HG02642 (cell line): Measurements from ENCODE around the gene ASTN2.
A peak's percentile ranks its signal among the peaks of the same experiment; 100 is the strongest.
"Not testable (repeated sequence)": the region's sequence is repeated elsewhere in the genome, so short reads cannot be mapped to it uniquely, and the experiment has no call there.

Source experiments
- ATAC-seq: cut with Tn5 transposase; IDR thresholded peaks from one replicate; pipeline ENCODE4 v1.9.1; 2021; ENCODE audit warnings: mild to moderate bottlenecking; ENCODE audit not compliant: unreplicated experiment, poor library complexity

ASTN2 gene

DNA sequence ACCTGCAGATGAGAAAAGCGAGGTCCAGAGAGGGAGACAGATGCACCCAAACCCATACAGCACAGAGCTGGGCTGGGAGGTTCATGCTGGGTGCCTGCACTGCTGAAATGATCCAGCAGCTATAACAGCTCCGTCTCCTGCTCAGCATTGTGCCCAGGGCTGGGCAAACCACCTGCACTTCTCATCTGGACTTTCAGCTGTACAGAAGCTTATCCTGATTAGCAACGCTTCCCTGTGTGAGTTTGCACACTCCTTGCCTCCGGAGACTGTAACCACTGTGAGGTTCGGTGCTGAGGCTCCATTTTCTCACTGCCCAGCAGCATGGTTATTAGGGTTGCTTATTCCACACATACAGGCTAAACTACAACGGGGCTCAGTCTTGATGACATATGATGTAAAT, 326.1 kb downstream of the ASTN2 start:
- no peak for ATAC-seq

DNA sequence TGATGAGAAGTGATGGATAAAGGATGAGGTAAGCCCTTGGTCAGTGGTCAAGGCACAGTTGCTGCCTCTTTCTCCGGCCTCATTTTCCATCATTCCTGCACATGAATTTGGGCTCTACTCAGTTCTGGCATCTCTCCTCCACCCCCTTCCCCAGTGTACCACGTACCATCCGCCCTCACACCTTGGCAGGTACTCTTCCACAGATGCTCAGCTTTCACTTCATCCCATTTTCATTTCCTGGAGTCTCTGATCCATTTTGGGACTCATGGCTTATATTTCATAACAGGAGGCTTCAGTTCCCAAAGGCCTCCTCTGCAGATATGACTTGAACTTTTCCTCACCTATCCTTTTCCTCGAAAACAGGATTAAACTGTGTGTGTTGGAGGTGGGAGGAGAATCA, 326.7 kb downstream of the ASTN2 start:
- ATAC-seq, result no peak

DNA sequence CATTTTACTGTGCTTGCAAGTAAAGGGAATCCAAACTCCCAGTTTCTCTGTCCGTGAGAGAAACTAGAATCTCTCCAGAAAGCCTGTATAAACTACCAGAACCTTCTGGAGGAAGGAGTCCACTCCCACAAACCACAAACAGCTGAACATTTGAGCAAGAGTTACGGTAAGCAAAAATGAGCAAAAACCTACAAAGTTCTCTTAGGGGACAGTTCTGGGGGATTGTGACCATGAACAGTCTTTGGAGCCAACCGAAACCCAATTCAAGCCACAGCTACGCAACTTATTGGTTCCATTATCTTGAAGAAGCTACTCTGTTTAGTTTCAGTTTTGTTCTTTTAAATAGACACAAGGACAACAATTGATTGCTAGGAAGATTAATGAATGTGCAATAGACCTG, 330.6 kb downstream of the ASTN2 start:
- ATAC-seq, result no peak

DNA sequence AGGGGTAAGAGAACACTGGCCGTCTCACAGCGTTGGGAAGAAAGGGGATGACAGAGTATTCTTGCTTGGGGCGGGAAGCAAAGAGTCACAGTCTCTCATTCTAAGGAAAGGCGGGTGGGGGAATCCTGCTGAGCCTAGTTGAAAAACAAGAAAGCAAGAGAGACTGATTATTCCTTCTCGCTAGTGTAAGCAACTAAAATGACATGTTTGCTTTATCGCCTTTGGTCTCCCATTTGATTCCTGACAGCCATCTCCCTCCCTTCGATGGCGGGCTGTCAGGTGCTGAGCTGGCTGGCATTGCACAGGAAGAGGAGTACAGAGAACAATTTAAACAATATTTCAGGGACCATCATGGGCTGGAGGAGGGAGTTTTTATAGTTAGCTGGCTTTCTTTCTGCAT, 331.3 kb downstream of the ASTN2 start:
- ATAC-seq, result no peak

DNA sequence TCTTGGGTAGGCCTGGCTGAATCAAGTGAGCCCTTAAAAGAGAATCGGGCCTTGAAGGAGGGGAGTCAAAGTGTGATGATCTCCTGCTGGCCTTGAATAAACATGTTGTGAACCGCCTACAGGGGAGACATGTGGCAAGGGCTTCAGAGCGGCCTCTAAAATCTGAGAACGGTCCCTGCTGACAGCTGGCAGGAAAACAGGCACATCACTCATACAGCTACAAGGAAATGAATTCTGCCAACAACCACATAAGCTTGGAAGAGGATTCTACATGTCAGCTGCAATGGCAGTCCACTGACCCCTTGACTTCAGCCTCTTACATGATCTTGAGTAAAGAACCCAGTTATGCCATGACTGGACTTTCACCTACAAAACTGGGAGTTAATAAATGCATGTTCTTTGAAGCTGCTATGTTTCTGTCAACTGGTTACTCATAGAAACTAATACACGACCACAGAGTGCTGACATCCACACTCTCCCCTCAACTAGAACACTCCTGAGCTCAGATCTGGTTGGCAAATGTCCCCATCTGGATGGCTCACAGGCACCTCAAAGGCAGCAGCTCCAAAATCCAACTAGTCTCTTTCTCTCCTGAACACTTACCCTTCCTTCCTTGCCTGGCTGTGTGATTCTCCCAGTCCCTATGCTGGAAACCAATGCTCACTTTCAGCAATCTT, 333.1 kb downstream of the ASTN2 start:
- no peak for ATAC-seq

DNA sequence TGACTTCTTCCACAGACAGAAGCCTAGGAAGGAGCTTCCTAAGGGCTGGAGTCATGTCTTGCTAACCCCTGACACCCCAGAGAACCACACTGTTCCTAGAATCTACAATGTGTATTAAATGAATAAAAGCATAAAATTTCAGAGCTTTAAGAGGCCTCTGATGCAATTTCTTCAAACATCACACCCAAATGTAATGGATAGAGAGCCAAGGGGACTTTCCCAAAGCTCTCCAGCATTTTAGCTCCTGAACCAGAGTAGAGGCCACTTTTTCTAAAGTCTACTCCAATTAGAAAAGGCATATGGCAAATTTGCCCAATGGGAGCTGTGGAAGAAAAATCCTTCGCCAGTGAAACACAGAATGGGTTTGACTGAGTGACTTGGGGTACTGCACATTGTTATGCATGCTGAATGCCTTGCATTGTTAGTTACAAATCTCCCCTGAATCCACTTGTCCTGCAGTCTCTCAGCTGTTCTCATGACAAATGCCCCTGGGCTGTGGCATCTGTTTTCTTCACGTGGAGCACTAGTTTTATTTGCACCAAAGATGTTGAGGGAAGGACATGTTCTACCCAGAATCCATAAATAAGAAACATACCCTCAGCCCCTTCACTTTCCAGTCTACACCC, 334.0 kb downstream of the ASTN2 start:
- no peak for ATAC-seq

DNA sequence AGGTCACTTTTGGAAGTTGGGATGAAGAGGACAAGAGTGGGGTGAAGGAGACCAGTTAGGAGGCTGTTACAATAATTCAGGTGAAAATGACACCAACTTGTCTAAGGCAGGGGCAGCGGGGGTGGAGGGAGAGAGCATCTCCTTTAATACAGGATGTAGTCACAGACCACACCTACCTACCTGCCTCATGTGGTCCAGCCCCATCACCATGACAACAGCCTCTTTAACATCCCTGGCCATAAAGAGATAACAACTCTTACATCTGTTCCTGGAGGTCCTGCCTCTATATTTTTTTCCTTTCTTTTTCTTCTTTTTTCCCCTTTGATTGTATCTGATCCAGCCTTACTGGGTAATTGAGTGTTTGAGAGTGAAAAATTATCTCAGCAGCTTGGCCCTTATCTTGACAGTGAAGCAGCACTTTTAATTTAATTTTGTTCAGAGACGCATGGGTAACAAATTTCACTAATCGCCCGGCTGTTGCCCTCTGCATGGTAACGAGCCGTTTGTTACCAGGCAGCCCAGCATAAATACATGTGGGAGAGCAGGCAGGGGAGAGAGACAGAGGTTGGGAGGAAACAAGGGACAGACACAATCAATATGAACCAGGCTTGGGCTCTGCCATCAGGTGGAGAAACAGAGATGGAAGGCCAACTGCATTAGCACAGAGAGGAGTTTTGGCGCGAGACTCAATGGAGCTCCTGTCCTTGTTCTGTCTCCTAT, 338.1 kb downstream of the ASTN2 start:
- ATAC-seq, result no peak

DNA sequence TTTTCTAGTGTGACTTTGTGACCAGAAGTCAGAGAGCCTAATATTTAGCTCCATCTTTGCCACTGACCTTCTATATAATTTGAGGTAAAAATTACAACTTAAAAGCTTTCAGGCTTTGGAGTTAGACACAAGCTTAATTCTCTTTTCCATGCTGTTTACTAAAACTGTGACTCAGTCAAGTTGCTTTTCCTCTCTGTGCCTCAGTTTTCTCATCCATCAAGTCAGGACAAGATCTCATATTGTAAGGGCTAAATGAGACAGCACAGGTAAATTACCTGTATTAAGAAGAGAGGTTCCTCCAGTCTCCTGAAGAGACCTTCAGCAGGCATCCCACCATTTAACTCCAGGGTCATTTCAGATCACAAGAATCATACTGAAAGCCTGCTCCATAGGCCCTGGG, 339.2 kb downstream of the ASTN2 start:
- ATAC-seq, result no peak

DNA sequence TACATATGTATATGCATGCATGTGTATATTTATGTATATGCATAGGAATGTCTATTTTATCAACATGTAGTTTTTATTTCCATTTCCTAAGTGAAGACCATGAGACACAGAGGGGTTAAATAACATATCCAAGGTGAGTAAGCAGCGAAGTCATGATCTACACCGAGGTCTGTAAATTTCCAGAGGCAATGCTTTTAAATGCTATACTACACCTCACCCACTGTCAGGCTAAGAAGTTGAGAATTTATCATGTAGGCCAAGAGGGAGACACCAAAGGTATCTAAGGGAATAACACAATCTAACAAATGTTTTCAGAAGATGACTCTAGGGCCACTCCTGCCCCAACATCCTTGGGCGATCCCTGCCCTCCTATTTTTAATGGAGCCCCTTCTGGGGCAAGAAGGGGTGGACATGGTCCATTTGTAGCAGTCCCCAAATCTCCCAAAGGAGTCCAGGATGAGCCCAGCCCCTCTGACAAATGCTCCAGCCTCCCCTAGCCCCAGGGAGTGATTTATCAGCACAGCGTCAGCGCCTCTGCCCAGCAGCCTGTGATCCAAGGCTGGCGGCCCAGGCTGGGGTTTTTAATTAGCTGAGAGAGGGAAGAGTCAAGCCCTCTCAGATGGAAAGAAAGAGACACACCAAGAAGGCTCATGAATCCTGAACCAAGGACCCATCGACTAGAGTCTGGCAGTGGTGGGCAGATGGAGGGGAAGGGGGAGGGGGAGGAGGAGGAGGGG, 339.9 kb downstream of the ASTN2 start:
- ATAC-seq, result no peak

DNA sequence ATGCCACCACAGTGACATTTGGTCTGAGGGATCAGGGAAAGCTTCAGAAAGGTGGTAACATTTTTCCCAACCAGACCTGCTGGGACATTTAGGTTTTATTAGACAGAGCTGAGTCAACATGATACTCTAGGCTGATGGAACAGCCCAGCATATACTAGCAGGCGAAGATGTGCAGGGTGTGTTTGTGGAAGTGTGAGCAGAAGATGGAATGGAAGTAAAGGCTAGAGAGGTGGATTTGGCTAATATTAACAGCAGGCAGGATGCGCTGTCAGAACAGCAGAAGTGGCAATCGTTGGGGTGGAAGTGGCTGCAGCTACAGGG, 340.6 kb downstream of the ASTN2 start:
- no peak for ATAC-seq

DNA sequence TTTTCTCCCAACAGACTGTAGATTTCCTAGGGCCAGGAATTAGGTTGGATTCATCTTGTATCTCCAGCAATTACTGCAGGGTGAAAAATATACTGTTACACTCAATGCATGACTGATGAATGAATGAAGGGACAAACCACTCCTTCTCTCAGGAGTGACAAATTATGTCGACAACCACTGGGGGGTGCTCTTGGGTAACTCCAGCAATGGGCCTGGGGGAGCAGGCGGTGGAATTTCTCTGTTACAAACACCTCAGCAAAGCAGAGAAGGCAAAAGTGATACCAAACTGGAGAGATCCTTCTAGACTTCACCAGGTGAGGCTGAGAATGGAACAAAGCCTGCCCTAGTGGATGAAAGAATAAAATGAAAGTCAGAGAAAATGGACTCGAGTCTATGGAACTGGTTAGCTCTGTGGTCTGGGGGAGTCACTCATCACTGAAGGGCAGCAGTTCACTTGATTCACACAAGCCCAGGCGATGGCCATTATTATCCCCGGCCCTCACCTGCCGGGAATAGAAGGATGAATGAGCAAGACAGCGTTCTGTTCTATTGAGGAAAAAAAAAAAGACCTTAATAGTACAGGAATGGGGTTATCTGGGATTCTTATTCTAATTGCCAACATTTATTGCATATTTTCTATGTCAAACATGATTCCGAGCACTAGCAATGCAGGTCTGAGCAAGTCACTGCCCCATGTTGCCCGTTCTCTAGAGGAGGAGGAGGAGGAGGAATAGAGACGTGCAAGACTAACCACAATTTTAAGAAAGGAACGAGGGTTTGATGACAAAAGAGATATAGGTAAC, 341.1 kb downstream of the ASTN2 start:
- ATAC-seq, result no peak

DNA sequence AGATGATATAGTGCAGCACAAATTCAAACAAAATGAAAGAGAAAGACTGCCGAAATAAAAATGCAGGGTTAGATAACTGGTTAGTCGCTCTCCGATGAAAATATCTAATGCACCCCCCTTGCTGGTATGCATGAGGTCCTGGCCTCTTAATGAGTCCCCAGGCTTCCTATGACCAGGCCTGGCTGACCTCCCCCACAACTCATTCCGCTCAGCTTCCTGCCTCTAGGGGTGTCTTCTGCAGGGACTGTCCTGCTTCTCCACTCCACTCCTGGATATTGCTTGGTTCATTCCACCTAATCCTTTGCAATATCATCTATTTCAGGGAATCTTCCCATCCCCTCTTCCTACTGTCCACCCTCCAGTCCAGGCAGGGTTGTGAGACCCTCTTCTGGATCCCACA, 341.8 kb downstream of the ASTN2 start:
- no peak for ATAC-seq

DNA sequence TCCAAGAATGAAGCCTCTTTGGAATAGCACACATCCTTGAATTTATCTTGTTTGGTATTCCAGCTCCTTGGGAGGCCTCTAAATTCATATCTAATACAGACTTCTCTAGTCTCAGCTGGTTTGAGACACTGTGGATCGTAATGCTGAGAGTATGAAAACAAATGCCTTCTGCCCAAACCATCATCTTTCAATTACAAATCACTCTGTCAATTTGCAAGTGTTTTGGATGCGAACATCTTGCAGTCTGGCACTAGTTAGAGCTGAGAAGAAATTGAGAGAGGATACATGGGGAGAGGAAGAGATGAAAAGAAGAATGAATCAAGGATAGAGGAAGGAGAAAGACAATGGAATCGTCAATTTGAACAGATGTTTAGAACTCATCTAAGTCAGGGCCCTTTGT, 342.6 kb downstream of the ASTN2 start:
- ATAC-seq, result no peak

DNA sequence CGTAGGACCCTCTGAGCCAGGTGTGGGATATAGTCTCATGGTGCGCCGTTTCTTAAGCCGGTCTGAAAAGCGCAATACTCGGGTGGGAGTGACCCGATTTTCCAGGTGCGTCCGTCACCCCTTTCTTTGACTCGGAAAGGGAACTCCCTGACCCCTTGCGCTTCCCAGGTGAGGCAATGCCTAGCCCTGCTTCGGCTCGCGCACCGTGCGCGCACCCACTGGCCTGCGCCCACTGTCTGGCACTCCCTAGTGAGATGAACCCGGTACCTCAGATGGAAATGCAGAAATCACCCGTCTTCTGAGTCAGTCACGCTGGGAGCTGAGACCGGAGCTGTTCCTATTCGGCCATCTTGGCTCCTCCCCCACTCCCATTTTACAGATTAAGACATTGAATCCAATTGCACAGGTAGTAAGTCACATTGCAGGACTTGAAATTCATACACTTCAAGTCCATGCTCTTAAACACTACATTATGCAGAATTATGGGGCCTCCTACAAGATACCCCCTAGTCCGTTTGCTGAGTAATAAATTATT, 343.1 kb downstream of the ASTN2 start:
- ATAC-seq, result not testable (repeated sequence)

DNA sequence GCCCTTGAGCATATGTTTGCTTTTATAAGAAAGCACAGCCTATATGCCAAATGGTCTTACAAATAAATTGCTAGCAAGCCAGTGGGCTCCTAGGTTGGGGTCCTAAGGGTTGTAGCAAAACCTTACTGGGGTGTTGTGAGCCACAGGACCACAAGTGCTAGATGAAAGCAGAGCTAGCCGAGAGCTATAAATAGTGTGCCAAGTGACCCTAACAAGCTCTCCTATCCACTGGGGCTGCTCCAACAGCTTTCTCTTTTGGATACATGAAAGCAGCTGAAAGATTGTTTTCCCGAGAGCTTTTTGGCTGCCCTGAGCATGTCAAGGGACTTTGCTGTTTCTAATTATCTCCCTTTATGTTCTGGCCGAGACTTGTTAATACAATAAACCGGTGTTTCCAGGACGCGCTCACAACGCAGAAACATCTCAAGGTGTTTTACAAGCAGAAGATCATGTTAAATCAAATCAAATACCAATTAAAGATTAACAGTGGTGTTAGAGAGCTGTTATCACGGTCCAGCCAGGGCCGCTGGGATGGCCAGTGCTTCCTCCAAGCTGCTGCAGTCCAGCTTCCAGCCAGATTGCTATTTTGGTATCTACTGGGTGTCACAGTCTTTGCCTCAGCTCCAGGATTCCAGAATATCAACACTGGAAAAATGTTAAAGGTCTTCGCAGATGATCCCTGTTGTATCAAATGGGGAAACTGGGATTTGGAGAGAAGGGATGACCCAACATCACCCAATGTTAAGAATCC, 351.0 kb downstream of the ASTN2 start:
- ATAC-seq, result no peak

DNA sequence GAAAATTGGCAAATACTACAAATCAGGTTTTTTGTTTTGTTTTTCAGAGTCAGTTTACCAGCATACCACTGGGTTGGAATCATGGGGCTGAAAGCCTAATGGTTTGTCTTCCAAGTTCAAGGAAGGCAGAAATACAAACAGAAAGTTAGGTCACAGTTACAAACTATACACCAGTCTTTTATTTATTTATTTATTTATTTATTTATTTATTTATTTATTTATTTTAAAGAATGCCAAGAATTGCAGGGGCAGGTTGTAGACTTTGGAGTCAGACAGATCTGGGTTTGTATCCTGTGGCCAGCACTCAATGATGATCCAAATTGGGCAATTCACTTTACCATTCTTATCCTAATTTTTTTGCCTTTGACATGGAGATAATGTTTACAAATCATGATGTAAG, 353.9 kb downstream of the ASTN2 start:
- no peak for ATAC-seq

DNA sequence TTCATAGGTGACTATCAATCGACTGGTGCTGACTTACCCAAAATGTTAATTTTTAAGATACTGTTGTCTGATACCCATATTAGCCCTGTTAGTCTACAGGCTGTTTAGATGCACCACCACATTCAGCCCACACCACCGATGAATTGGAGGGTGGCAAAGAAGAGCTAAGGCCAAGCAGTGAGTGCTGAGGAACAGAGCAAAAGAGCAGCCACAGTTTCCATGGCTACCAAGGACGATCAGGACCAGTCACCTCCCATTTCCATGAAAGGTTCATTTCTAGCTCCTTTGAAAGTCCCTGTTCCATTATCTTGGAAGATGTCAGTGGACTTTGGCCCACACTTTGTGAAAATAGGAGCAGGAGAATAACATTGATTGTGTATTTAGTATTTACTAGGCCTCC, 364.9 kb downstream of the ASTN2 start:
- ATAC-seq, result no peak

DNA sequence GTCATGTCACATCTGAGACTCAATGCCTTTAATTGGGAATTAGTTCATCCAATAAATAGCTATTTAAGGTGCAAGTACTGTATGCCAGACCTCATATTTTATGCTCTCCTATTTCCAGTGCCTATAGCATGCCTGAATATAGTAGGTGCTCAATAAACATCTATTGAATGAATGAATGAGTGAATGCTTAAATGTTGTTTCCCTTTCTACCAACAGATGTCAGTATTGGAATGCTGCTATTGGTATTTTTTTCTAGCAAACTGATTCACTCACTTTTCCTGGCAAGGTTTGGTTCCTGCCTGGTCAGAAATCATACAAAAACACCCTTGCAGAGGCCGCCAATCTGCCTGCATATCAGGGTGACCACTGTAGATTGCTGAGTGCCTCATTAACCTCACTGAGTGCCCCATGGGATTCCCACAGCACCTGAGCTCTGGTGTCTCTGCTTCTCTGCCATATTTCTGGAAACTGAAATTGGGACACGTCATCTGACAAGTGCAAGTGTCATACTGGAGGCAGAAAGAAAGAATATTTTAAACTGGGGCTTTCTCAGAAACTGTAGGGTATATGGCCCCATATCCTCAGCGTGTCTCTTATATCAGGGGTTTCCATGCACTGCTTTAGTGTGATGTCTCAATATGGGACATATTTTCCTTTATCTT, 368.1 kb downstream of the ASTN2 start:
- ATAC-seq, result peak; percentile 69

DNA sequence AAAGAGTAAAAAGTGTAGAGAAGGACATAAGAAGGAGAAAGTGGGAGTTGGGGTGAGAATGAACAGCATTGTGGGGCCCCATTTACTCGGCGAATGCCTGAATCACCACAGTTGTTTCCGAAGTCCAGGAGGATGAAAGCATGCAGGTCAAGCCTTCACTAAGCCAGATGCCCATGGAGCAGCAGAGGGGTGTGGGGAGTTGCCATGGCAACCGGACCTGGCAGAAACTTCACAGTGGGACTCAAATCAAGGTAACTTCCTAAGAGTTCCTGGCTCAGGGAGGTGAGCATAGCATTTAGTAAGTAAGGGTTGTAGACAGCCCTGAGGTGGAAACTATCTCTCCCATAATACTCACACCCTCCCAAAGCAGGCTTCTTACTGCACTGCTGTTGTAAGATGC, 370.6 kb downstream of the ASTN2 start:
- no peak for ATAC-seq
